Measurements from ENCODE around the gene PLCXD3.

DNA sequence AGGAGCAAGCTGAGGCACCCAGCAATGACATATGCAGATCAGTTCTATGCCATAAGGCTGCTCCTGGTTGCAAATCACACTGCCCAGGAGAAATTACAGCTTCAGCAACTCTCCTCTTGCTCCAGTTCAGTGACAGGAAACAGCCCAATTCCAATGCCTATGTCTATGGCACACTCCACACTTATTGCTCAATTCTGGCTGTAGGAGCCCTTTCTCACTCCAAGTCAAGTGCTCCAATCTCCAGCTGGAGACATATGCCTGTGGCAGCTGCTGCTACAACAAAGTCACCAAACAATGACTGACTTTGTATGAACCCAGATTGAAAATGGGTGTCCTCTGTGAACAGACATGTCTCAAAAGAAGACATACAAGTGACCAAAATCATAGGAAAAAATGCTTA, 31.8 kb upstream of the PLCXD3 start:
- TF ChIP-seq POLR2AphosphoS5 (IDR thresholded peaks at IDR 0.05; ENCODE audit: low read depth) (no peak), GABPA (IDR thresholded peaks at IDR 0.05; ENCODE audit: low read depth) (no peak), SPI1 (IDR thresholded peaks at IDR 0.05; ENCODE audit: borderline replicate concordance, low read depth) (no peak)
- TF ChIP-seq, protein P1, sequence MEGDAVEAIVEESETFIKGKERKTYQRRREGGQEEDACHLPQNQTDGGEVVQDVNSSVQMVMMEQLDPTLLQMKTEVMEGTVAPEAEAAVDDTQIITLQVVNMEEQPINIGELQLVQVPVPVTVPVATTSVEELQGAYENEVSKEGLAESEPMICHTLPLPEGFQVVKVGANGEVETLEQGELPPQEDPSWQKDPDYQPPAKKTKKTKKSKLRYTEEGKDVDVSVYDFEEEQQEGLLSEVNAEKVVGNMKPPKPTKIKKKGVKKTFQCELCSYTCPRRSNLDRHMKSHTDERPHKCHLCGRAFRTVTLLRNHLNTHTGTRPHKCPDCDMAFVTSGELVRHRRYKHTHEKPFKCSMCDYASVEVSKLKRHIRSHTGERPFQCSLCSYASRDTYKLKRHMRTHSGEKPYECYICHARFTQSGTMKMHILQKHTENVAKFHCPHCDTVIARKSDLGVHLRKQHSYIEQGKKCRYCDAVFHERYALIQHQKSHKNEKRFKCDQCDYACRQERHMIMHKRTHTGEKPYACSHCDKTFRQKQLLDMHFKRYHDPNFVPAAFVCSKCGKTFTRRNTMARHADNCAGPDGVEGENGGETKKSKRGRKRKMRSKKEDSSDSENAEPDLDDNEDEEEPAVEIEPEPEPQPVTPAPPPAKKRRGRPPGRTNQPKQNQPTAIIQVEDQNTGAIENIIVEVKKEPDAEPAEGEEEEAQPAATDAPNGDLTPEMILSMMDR (IDR thresholded peaks at IDR 0.05; ENCODE audit: insufficient read depth, low read length), result no peak
- TF ChIP-seq, protein P2, sequence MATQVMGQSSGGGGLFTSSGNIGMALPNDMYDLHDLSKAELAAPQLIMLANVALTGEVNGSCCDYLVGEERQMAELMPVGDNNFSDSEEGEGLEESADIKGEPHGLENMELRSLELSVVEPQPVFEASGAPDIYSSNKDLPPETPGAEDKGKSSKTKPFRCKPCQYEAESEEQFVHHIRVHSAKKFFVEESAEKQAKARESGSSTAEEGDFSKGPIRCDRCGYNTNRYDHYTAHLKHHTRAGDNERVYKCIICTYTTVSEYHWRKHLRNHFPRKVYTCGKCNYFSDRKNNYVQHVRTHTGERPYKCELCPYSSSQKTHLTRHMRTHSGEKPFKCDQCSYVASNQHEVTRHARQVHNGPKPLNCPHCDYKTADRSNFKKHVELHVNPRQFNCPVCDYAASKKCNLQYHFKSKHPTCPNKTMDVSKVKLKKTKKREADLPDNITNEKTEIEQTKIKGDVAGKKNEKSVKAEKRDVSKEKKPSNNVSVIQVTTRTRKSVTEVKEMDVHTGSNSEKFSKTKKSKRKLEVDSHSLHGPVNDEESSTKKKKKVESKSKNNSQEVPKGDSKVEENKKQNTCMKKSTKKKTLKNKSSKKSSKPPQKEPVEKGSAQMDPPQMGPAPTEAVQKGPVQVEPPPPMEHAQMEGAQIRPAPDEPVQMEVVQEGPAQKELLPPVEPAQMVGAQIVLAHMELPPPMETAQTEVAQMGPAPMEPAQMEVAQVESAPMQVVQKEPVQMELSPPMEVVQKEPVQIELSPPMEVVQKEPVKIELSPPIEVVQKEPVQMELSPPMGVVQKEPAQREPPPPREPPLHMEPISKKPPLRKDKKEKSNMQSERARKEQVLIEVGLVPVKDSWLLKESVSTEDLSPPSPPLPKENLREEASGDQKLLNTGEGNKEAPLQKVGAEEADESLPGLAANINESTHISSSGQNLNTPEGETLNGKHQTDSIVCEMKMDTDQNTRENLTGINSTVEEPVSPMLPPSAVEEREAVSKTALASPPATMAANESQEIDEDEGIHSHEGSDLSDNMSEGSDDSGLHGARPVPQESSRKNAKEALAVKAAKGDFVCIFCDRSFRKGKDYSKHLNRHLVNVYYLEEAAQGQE (IDR thresholded peaks at IDR 0.05; ENCODE audit: insufficient replicate concordance, low read depth), result no peak

Measured in HL-60 (cell line).